SU-DHL-6 (cell line): ENCODE results near the gene TSPAN18.

Experiments
- H2AFZ ChIP-seq: fragments of 200-600 bp; sonication (generic); 2 replicates; pipeline ENCODE4 v1.6.1; 2014; ENCODE audit warnings: low read depth, mild to moderate bottlenecking, moderate library complexity, mixed read lengths, antibody characterized with exemption, low read length; ENCODE audit not compliant: severe bottlenecking
- H3F3A ChIP-seq: fragments of 200-600 bp; shearing (Covaris generic); 2 replicates; pipeline ENCODE4 v1.6.0; 2016; ENCODE audit warnings: antibody characterized with exemption, mild to moderate bottlenecking; ENCODE audit not compliant: insufficient read depth
- H3K27ac ChIP-seq: fragments of 200-600 bp; sonication (generic); 2 replicates; pipeline ENCODE4 v1.5.1; 2016; ENCODE audit warnings: low read depth, mild to moderate bottlenecking, low read length, moderate library complexity, mixed read lengths
- H3K27me3 ChIP-seq: fragments of 200-600 bp; sonication (generic), shearing (Covaris generic); 2 replicates; pipeline ENCODE4 v1.6.0; 2014; ENCODE audit warnings: mild to moderate bottlenecking, low read length
- H3K36me3 ChIP-seq: fragments of 200-600 bp; sonication (generic); 2 replicates; pipeline ENCODE4 v1.6.1; 2014; ENCODE audit warnings: mild to moderate bottlenecking, low read length, mixed read lengths
- H3K4me2 ChIP-seq: fragments of 300-600, 200-600 bp; shearing (Covaris generic), sonication (generic); 2 replicates; pipeline ENCODE4 v1.6.0; 2014; ENCODE audit warnings: low read length, low read depth, mild to moderate bottlenecking; ENCODE audit not compliant: poor library complexity, severe bottlenecking
- H3K4me3 ChIP-seq: fragments of 200-600 bp; sonication (generic); 2 replicates; pipeline ENCODE4 v1.5.1; 2014; ENCODE audit warnings: antibody characterized with exemption, low read length, mild to moderate bottlenecking, mixed read lengths; ENCODE audit not compliant: insufficient read depth, poor library complexity, severe bottlenecking
- H3K79me2 ChIP-seq: fragments of 200-600 bp; sonication (generic); 2 replicates; pipeline ENCODE4 v1.6.1; 2014; ENCODE audit warnings: mild to moderate bottlenecking, low read length, moderate library complexity; ENCODE audit not compliant: insufficient read depth
- H3K9ac ChIP-seq: fragments of 200-600 bp; sonication (generic); 2 replicates; pipeline ENCODE4 v1.7.0; 2014; ENCODE audit warnings: mild to moderate bottlenecking, low read length
- H3K9me2 ChIP-seq: fragments of 200-600 bp; sonication (generic); replicated peaks from 2 replicates; pipeline ENCODE4 v1.6.1; 2014; ENCODE audit warnings: low read length; ENCODE audit not compliant: insufficient read depth
- H3K9me3 ChIP-seq: fragments of 200-600 bp; sonication (generic); 2 replicates; pipeline ENCODE4 v1.6.1; 2014; ENCODE audit warnings: low read length, mixed read lengths; ENCODE audit not compliant: insufficient read depth
- H4K20me1 ChIP-seq: fragments of 200-600 bp; sonication (generic); 2 replicates; pipeline ENCODE4 v1.6.1; 2014; ENCODE audit warnings: low read depth, mild to moderate bottlenecking, antibody characterized with exemption, low read length, moderate library complexity, mixed read lengths
- CTCF ChIP-seq: fragments of 200-600 bp; sonication (generic); IDR thresholded peaks from one replicate; pipeline ENCODE4 v1.5.1; 2017; ENCODE audit warnings: antibody characterized with exemption, mild to moderate bottlenecking, low read length, moderate library complexity; ENCODE audit not compliant: insufficient read depth, poor library complexity, severe bottlenecking
- EZH2phosphoT487 ChIP-seq: fragments of 200-600 bp; sonication (generic), shearing (Covaris generic); conservative IDR thresholded peaks from 2 replicates; pipeline ENCODE4 v1.6.1; 2018; ENCODE audit warnings: mild to moderate bottlenecking, antibody characterized with exemption, low read length, moderate library complexity, mixed read lengths

Gene TSPAN18

DNA sequence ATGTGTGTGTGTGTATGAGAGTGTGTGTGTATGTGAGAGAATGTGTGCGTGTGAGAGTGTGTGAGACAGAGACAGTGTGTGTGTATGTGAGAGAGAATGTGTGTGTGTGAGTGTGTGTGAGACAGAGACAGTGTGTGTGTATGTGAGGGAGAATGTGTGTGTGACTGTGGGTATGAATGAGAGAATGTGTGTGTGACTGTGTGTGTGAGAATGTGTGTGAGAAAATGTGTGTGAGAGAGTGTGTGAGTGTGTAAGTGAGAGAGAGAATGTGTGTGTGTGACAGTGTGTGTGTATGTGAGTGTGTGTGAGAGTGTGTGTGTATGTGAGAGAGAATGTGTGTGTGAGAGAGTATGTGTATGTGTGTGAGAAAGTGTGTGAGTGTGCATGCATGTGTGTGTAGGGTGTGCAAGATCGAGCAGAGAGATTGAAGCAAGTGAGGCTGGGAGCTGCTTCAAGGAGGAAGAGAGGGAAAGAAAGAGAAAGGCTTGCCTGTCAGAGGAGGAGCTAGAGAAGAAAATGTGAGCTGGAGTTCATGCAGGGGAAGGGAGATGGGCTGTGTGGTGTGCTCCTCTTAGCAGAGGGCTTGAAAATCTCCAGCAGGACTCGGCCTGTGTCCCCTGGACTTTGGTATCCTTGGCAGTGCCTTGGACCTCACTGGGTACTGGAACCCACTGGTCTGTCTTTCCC is 251.7 kb downstream of the TSPAN18 start:
- Histone ChIP-seq H3K9me3 (no peaks in the 10 kb centered on the region), H3K9ac (no peak overlapping the region), H3K27me3 (no peaks in the 10 kb centered on the region), H3K4me2 (no peak overlapping the region), H3F3A (no peaks in the 10 kb centered on the region), H2AFZ (no peak overlapping the region), H4K20me1 (no peaks in the 10 kb centered on the region), H3K79me2 (no peaks in the 10 kb centered on the region), H3K27ac (no peak overlapping the region), H3K4me3 (no peak overlapping the region), H3K36me3 (no peaks in the 10 kb centered on the region), H3K9me2 (no peaks in the 10 kb centered on the region)
- TF ChIP-seq CTCF (no peak), EZH2phosphoT487 (no peak)

- Histone ChIP-seq H3K27ac (no peak overlapping the region), H3K4me2 (no peak overlapping the region), H3K9ac (no peak overlapping the region)
These were observed 252.2 kb downstream of the TSPAN18 start for GRCh38 chr11:44978961-44979331.

DNA sequence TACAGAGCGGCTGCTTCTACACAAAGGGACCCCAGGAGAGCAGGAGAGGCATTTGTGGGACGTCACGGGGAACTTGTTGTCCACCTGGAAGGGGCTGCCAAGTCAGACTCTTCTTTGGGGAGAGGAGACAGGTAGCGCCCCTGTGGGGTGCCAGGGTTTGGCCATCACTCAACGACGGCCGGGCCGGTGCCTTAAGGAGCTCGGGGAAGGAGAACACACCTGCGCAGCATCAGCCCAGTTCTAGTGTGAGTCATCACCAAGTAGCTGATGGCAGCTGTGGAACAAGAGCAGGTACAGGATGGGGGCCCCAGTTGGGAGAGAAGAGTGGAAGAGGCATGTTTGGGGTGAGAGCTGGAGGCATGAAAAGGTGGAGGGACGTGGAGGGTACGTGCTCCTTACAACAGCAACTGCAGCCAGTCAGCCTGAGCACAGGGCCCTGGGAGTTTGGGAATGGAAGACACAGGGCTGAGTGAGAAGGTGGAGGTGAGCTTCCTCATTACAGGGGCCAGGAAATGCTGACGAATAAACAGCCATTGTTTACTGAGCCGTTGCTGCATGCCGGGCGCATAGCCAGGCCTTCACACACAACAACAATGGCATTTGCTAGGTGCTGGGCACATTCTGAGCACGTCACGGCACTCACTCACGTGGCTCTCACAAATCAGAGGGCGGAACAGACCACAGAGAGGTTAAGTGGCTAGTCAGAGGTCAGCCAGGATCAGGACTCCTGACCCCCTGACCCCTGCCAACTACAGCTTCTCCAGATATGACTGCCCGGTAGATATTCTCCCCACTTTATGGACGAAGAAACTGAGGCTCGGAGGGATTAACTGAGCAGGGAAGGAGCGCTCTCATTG is 253.0 kb downstream of the TSPAN18 start:
- Histone ChIP-seq H3F3A (no peaks in the 10 kb centered on the region), H3K4me3 (no peak overlapping the region), H2AFZ (no peak overlapping the region), H3K9ac (no peak overlapping the region), H3K36me3 (no peaks in the 10 kb centered on the region), H4K20me1 (no peaks in the 10 kb centered on the region), H3K27ac (no peak overlapping the region), H3K4me2 (no peak overlapping the region), H3K9me2 (no peaks in the 10 kb centered on the region), H3K79me2 (no peaks in the 10 kb centered on the region), H3K9me3 (no peaks in the 10 kb centered on the region), H3K27me3 (no peaks in the 10 kb centered on the region)
- TF ChIP-seq CTCF, result no peak
- TF ChIP-seq EZH2phosphoT487, result no peak

More at GRCh38 chr11:44978961-44979331, 252.2 kb downstream of the TSPAN18 start:
- H3K9me3 ChIP-seq, result no peaks in the 10 kb centered on the region
- no peaks in the 10 kb centered on the region for H3K79me2 ChIP-seq
- H3K4me3 ChIP-seq, result no peak overlapping the region
- H3K9me2 ChIP-seq, result no peaks in the 10 kb centered on the region
- no peak overlapping the region for H2AFZ ChIP-seq
- no peaks in the 10 kb centered on the region for H3K36me3 ChIP-seq
- TF ChIP-seq EZH2phosphoT487, result no peak
- TF ChIP-seq CTCF, result no peak
- H3K27me3 ChIP-seq, result no peaks in the 10 kb centered on the region
- no peaks in the 10 kb centered on the region for H3F3A ChIP-seq
- H4K20me1 ChIP-seq, result no peaks in the 10 kb centered on the region
